Measurements from ENCODE around the gene CXorf58. TPM values are rescaled to one million over a fixed set of nuclear protein-coding genes. Genes with fewer than 3 reads are reported as not detected.

The CXorf58 gene
- total RNA-seq, 1 donor from 2014 or later: not detected

GRCh38 chrX:23900220-23900797 lies 7.5 kb upstream of the CXorf58 start:
- no peak for DNase-seq (ENCODE audit: low read depth)
- H3K27ac ChIP-seq (ENCODE audit: low read depth, low read length): peak overlapping the region; percentile 65
- H3K27ac Mint-ChIP-seq (ENCODE audit: unreplicated experiment): peak overlapping the region; percentile 47

GRCh38 chrX:23901060-23901459 lies 6.7 kb upstream of the CXorf58 start:
- Mint-ChIP-seq H3K36me3 (ENCODE audit: low read depth, unreplicated experiment) (no peaks in the 10 kb centered on the region), H3K27ac (ENCODE audit: unreplicated experiment) (no peak overlapping the region), H3K4me1 (ENCODE audit: low read depth, unreplicated experiment) (peaks cover 21% of the 10 kb centered on the region), H3K27me3 (ENCODE audit: low read depth, unreplicated experiment) (no peaks in the 10 kb centered on the region), H3K4me3 (ENCODE audit: unreplicated experiment) (no peak overlapping the region), H3K9me3 (ENCODE audit: unreplicated experiment) (no peaks in the 10 kb centered on the region)
- H3K4me3 ChIP-seq (ENCODE audit: insufficient read depth, low read depth, low read length): no peak overlapping the region
- DNase-seq (ENCODE audit: low read depth) (peak; percentile 84), FAIRE-seq (no peak)
- peaks cover 2% of the 10 kb centered on the region for H3K79me2 ChIP-seq (ENCODE audit: insufficient read depth, low read length)
- H3K9ac ChIP-seq (ENCODE audit: low read length): peak overlapping the region; percentile 62
- H3K36me3 ChIP-seq (ENCODE audit: insufficient read depth, low read length): no peaks in the 10 kb centered on the region
- H3K4me1 ChIP-seq (ENCODE audit: insufficient read depth, low read length): peaks cover 31% of the 10 kb centered on the region
- H3K27me3 ChIP-seq (ENCODE audit: insufficient read depth, low read length): no peaks in the 10 kb centered on the region
- no peaks in the 10 kb centered on the region for H4K20me1 ChIP-seq (ENCODE audit: insufficient read depth, low read length)
- H3K9me3 ChIP-seq (ENCODE audit: insufficient read depth, low read depth, low read length): no peaks in the 10 kb centered on the region
- no peak overlapping the region for H2AFZ ChIP-seq (ENCODE audit: low read depth, low read length)
- peak overlapping the region; percentile 74 for H3K27ac ChIP-seq (ENCODE audit: low read depth, low read length)
- no peak for TF ChIP-seq CTCF (IDR thresholded peaks at IDR 0.05; ENCODE audit: insufficient read depth, low read depth, low read length)
- TF ChIP-seq EZH2 (IDR thresholded peaks at IDR 0.05; ENCODE audit: insufficient read depth, low read length): no peak
- H3K4me2 ChIP-seq (ENCODE audit: low read length): peak overlapping the region; percentile 69

More at GRCh38 chrX:23900220-23900797, 7.5 kb upstream of the CXorf58 start:
- Histone ChIP-seq H3K36me3 (ENCODE audit: insufficient read depth, low read length) (no peaks in the 10 kb centered on the region), H3K9me3 (ENCODE audit: insufficient read depth, low read depth, low read length) (no peaks in the 10 kb centered on the region), H3K4me2 (ENCODE audit: low read length) (peak overlapping the region; percentile 69), H3K4me1 (ENCODE audit: insufficient read depth, low read length) (peaks cover 31% of the 10 kb centered on the region), H3K27me3 (ENCODE audit: insufficient read depth, low read length) (no peaks in the 10 kb centered on the region), H3K79me2 (ENCODE audit: insufficient read depth, low read length) (peaks cover 2% of the 10 kb centered on the region), H4K20me1 (ENCODE audit: insufficient read depth, low read length) (no peaks in the 10 kb centered on the region), H2AFZ (ENCODE audit: low read depth, low read length) (no peak overlapping the region), H3K4me3 (ENCODE audit: insufficient read depth, low read depth, low read length) (no peak overlapping the region), H3K9ac (ENCODE audit: low read length) (peak overlapping the region; percentile 62)
- H3K4me1 Mint-ChIP-seq (ENCODE audit: low read depth, unreplicated experiment): peaks cover 21% of the 10 kb centered on the region
- H3K9me3 Mint-ChIP-seq (ENCODE audit: unreplicated experiment): no peaks in the 10 kb centered on the region
- TF ChIP-seq EZH2 (IDR thresholded peaks at IDR 0.05; ENCODE audit: insufficient read depth, low read length) (no peak), CTCF (IDR thresholded peaks at IDR 0.05; ENCODE audit: insufficient read depth, low read depth, low read length) (no peak)
- H3K36me3 Mint-ChIP-seq (ENCODE audit: low read depth, unreplicated experiment): no peaks in the 10 kb centered on the region
- H3K27me3 Mint-ChIP-seq (ENCODE audit: low read depth, unreplicated experiment): no peaks in the 10 kb centered on the region
- FAIRE-seq: no peak
- no peak overlapping the region for H3K4me3 Mint-ChIP-seq (ENCODE audit: unreplicated experiment)

GRCh38 chrX:23901805-23902204 lies 6.0 kb upstream of the CXorf58 start:
- Histone ChIP-seq H3K27ac (ENCODE audit: low read depth, low read length) (peak overlapping the region; percentile 74), H4K20me1 (ENCODE audit: insufficient read depth, low read length) (no peaks in the 10 kb centered on the region), H3K4me3 (ENCODE audit: insufficient read depth, low read depth, low read length) (no peak overlapping the region), H3K36me3 (ENCODE audit: insufficient read depth, low read length) (no peaks in the 10 kb centered on the region), H3K4me2 (ENCODE audit: low read length) (peak overlapping the region; percentile 69), H3K9me3 (ENCODE audit: insufficient read depth, low read depth, low read length) (no peaks in the 10 kb centered on the region), H3K79me2 (ENCODE audit: insufficient read depth, low read length) (peaks cover 6% of the 10 kb centered on the region), H2AFZ (ENCODE audit: low read depth, low read length) (no peak overlapping the region), H3K4me1 (ENCODE audit: insufficient read depth, low read length) (peaks cover 31% of the 10 kb centered on the region), H3K27me3 (ENCODE audit: insufficient read depth, low read length) (no peaks in the 10 kb centered on the region), H3K9ac (ENCODE audit: low read length) (peak overlapping the region; percentile 62)
- no peak overlapping the region for H3K4me3 Mint-ChIP-seq (ENCODE audit: unreplicated experiment)
- peak; percentile 41 for TF ChIP-seq CTCF (IDR thresholded peaks at IDR 0.05; ENCODE audit: insufficient read depth, low read depth, low read length)
- TF ChIP-seq EZH2 (IDR thresholded peaks at IDR 0.05; ENCODE audit: insufficient read depth, low read length): no peak
- no peaks in the 10 kb centered on the region for H3K36me3 Mint-ChIP-seq (ENCODE audit: low read depth, unreplicated experiment)
- H3K9me3 Mint-ChIP-seq (ENCODE audit: unreplicated experiment): no peaks in the 10 kb centered on the region
- H3K27me3 Mint-ChIP-seq (ENCODE audit: low read depth, unreplicated experiment): no peaks in the 10 kb centered on the region
- H3K4me1 Mint-ChIP-seq (ENCODE audit: low read depth, unreplicated experiment): peaks cover 21% of the 10 kb centered on the region
- DNase-seq (ENCODE audit: low read depth) (peak; percentile 54), FAIRE-seq (no peak)
- H3K27ac Mint-ChIP-seq (ENCODE audit: unreplicated experiment): no peak overlapping the region
